Measurements from ENCODE around the gene ACTG2.

GRCh38 chr2:73894475-73894850 lies 1.7 kb downstream of the ACTG2 start:
- no peak for TF ChIP-seq CTCF (IDR thresholded peaks at IDR 0.05 in 2 of 3, conservative IDR thresholded peaks at IDR 0.05 in 1 of 3; ENCODE audit: control insufficient read depth in 2 of 3, extremely low read depth in 1 of 3, insufficient read depth in 1 of 3, low read depth in 3 of 3, low read length in 3 of 3)
- TF ChIP-seq SP1 (IDR thresholded peaks at IDR 0.05; ENCODE audit: low read depth, low read length): no peak
- TF ChIP-seq, protein P1, sequence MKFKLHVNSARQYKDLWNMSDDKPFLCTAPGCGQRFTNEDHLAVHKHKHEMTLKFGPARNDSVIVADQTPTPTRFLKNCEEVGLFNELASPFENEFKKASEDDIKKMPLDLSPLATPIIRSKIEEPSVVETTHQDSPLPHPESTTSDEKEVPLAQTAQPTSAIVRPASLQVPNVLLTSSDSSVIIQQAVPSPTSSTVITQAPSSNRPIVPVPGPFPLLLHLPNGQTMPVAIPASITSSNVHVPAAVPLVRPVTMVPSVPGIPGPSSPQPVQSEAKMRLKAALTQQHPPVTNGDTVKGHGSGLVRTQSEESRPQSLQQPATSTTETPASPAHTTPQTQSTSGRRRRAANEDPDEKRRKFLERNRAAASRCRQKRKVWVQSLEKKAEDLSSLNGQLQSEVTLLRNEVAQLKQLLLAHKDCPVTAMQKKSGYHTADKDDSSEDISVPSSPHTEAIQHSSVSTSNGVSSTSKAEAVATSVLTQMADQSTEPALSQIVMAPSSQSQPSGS (IDR thresholded peaks at IDR 0.05; ENCODE audit: low read length): no peak
- TF ChIP-seq EZH2 (IDR thresholded peaks at IDR 0.05; ENCODE audit: borderline replicate concordance, control insufficient read depth, low read depth, low read length): no peak
- TF ChIP-seq POLR2AphosphoS5 (IDR thresholded peaks at IDR 0.05; ENCODE audit: low read length): no peak
- TF ChIP-seq BRCA1 (IDR thresholded peaks at IDR 0.05; ENCODE audit: low read depth, low read length): no peak
- TF ChIP-seq CHD4 (IDR thresholded peaks at IDR 0.05): no peak
- TF ChIP-seq SMC3 (IDR thresholded peaks at IDR 0.05; ENCODE audit: borderline replicate concordance, low read length): no peak
- no peak for TF ChIP-seq EP300 (IDR thresholded peaks at IDR 0.05; ENCODE audit: borderline replicate concordance in 1 of 2, control insufficient read depth in 1 of 2, low read depth in 2 of 2, low read length in 2 of 2)
